Activated CD4-positive, alpha-beta T cell treated with anti-CD3 and anti-CD28 coated beads for 1 hour (primary cell): ENCODE data around the gene NELFB.

Experiments used
- DNase-seq: peaks from one replicate; pipeline ENCODE4 v3.0.0-alpha.2; 2020

Gene NELFB

GRCh38 chr9:137294681-137295237, 39.6 kb downstream of the NELFB start:
- DNase-seq: no peak

- peak; percentile 28 for DNase-seq
Observed at GRCh38 chr9:137295238-137295811, 40.2 kb downstream of the NELFB start.

- no peak for DNase-seq
Observed at GRCh38 chr9:137295849-137296669, 40.9 kb downstream of the NELFB start.

- DNase-seq: no peak
Observed at GRCh38 chr9:137296670-137297664, 41.8 kb downstream of the NELFB start.

- DNase-seq: no peak
Observed at GRCh38 chr9:137297966-137298365, 42.8 kb downstream of the NELFB start.

- DNase-seq: no peak
Observed at GRCh38 chr9:137298401-137299202, 43.5 kb downstream of the NELFB start.

- no peak for DNase-seq
Observed at GRCh38 chr9:137299203-137299565, 44.1 kb downstream of the NELFB start.

GRCh38 chr9:137299938-137300337, 44.8 kb downstream of the NELFB start:
- no peak for DNase-seq

GRCh38 chr9:137300567-137301080, 45.5 kb downstream of the NELFB start:
- no peak for DNase-seq

GRCh38 chr9:137301081-137301947, 46.2 kb downstream of the NELFB start:
- DNase-seq: no peak

GRCh38 chr9:137302118-137302448, 47.0 kb downstream of the NELFB start, which contains the start of gene NRARP:
NRARP (minus strand) TSS chr9:137302271; CDS start chr9:137301928, 343 bp downstream.
- peak; percentile 88 for DNase-seq

- no peak for DNase-seq
Observed at GRCh38 chr9:137302449-137303150, 47.5 kb downstream of the NELFB start.

- no peak for DNase-seq
Observed at GRCh38 chr9:137303151-137303892, 48.2 kb downstream of the NELFB start.

GRCh38 chr9:137303893-137304382, 48.8 kb downstream of the NELFB start:
- no peak for DNase-seq

GRCh38 chr9:137304383-137305059, 49.4 kb downstream of the NELFB start:
- DNase-seq: no peak

- peak; percentile 41 for DNase-seq
Observed at GRCh38 chr9:137305060-137305797, 50.1 kb downstream of the NELFB start.

- DNase-seq: no peak
Observed at GRCh38 chr9:137305798-137306065, 50.6 kb downstream of the NELFB start.
